G401.6 (cell line): ENCODE data around the gene CCNF.

Experiments used
- FAIRE-seq: peaks from 2 replicates; lab custom pipeline; 2012; peaks lifted over from hg19 to GRCh38; lab: Jason Lieb, UNC

CCNF gene

GRCh38 chr16:2487517-2487842 lies 58.2 kb downstream of the CCNF start:
- FAIRE-seq: no peak

GRCh38 chr16:2487903-2488531 lies 58.8 kb downstream of the CCNF start:
- FAIRE-seq: no peak

- no peak for FAIRE-seq
These were observed 60.3 kb downstream of the CCNF start for GRCh38 chr16:2489581-2489980.

- FAIRE-seq: no peak
These were observed 61.2 kb downstream of the CCNF start for GRCh38 chr16:2490190-2491105.

GRCh38 chr16:2492292-2492691 lies 63.0 kb downstream of the CCNF start:
- FAIRE-seq: no peak

GRCh38 chr16:2493605-2494004 lies 64.4 kb downstream of the CCNF start:
- no peak for FAIRE-seq

- no peak for FAIRE-seq
These were observed 65.4 kb downstream of the CCNF start for GRCh38 chr16:2494616-2495015.

- no peak for FAIRE-seq
These were observed 65.8 kb downstream of the CCNF start for GRCh38 chr16:2495041-2495440.

- FAIRE-seq: no peak
These were observed 67.2 kb downstream of the CCNF start for GRCh38 chr16:2496223-2497115.

GRCh38 chr16:2497116-2497630 lies 67.9 kb downstream of the CCNF start:
- FAIRE-seq: no peak

- FAIRE-seq: no peak
These were observed 68.6 kb downstream of the CCNF start for GRCh38 chr16:2497695-2498484.

- no peak for FAIRE-seq
These were observed 69.4 kb downstream of the CCNF start for GRCh38 chr16:2498531-2499253.

- FAIRE-seq: no peak
These were observed 70.2 kb downstream of the CCNF start for GRCh38 chr16:2499454-2499853.

GRCh38 chr16:2499890-2500429 lies 70.7 kb downstream of the CCNF start:
- FAIRE-seq: no peak

GRCh38 chr16:2500430-2500917 lies 71.2 kb downstream of the CCNF start:
- no peak for FAIRE-seq

- FAIRE-seq: no peak
These were observed 71.9 kb downstream of the CCNF start for GRCh38 chr16:2500918-2501750.

- FAIRE-seq: no peak
These were observed 73.0 kb downstream of the CCNF start for GRCh38 chr16:2501946-2502895.

- no peak for FAIRE-seq
These were observed 76.4 kb downstream of the CCNF start for GRCh38 chr16:2505695-2506094.
